HG03045 (cell line): ENCODE data around the gene CATSPER3.
"Not testable (repeated sequence)": the region's sequence is repeated elsewhere in the genome, so short reads cannot be mapped to it uniquely, and the experiment has no call there.

ENCODE experiments used
- ATAC-seq: cut with Tn5 transposase; IDR thresholded peaks from one replicate; pipeline ENCODE4 v1.9.1; 2021; ENCODE audit warnings: mild to moderate bottlenecking, moderate library complexity; ENCODE audit not compliant: unreplicated experiment

The CATSPER3 gene

GRCh38 chr5:134969166-134969565, 1.5 kb downstream of the CATSPER3 start:
- no peak for ATAC-seq

GRCh38 chr5:134975078-134975715, 7.5 kb downstream of the CATSPER3 start:
- ATAC-seq, result no peak

- ATAC-seq, result no peak
Measured at GRCh38 chr5:134975843-134976242, 8.1 kb downstream of the CATSPER3 start.

GRCh38 chr5:134976841-134977240, 9.1 kb downstream of the CATSPER3 start:
- ATAC-seq, result no peak

- ATAC-seq, result no peak
Measured at GRCh38 chr5:134979416-134979815, 11.7 kb downstream of the CATSPER3 start.

GRCh38 chr5:134982230-134982629, 14.5 kb downstream of the CATSPER3 start:
- ATAC-seq, result no peak

GRCh38 chr5:134989266-134989830, 21.6 kb downstream of the CATSPER3 start:
- no peak for ATAC-seq

GRCh38 chr5:134990183-134990582, 22.5 kb downstream of the CATSPER3 start:
- not testable (repeated sequence) for ATAC-seq

GRCh38 chr5:134992148-134992547, 24.4 kb downstream of the CATSPER3 start:
- no peak for ATAC-seq

- no peak for ATAC-seq
Measured at GRCh38 chr5:134993161-134993560, 25.5 kb downstream of the CATSPER3 start.

- no peak for ATAC-seq
Measured at GRCh38 chr5:134994560-134995156, 27.0 kb downstream of the CATSPER3 start.

- ATAC-seq, result no peak
Measured at GRCh38 chr5:134995850-134996402, 28.2 kb downstream of the CATSPER3 start.

GRCh38 chr5:134997015-134997414, 29.3 kb downstream of the CATSPER3 start:
- no peak for ATAC-seq

GRCh38 chr5:134998068-134998467, 30.4 kb downstream of the CATSPER3 start:
- ATAC-seq, result not testable (repeated sequence)

- ATAC-seq, result no peak
Measured at GRCh38 chr5:135004376-135004775, 36.7 kb downstream of the CATSPER3 start.

GRCh38 chr5:135005076-135005475, 37.4 kb downstream of the CATSPER3 start:
- no peak for ATAC-seq

GRCh38 chr5:135007305-135007704, 39.6 kb downstream of the CATSPER3 start:
- no peak for ATAC-seq

- ATAC-seq, result no peak
Measured at GRCh38 chr5:135007749-135008363, 40.1 kb downstream of the CATSPER3 start.

- ATAC-seq, result no peak
Measured at GRCh38 chr5:135008556-135008955, 40.8 kb downstream of the CATSPER3 start.

GRCh38 chr5:135008981-135009735, 41.5 kb downstream of the CATSPER3 start:
- no peak for ATAC-seq
